Epithelial cell of esophagus (primary cell): ENCODE measurements around the gene COX7A2.

ENCODE experiments used
- DNase-seq: peaks from one replicate; pipeline ENCODE4 v3.0.0; 2010; ENCODE audit warnings: low read depth
- H3K4me3 ChIP-seq: 2 replicates; pipeline ENCODE4 v1.5.1; 2011; ENCODE audit warnings: mild to moderate bottlenecking, low read length, control low read depth
- TF ChIP-seq, protein P1 (sequence below): IDR thresholded peaks from 2 replicates; pipeline ENCODE4 v1.5.1; 2011; ENCODE audit warnings: low read depth, mild to moderate bottlenecking, low read length, control low read depth, inconsistent platforms; ENCODE audit not compliant: insufficient read depth; ENCODE audit errors: missing control alignments

COX7A2 gene

DNA sequence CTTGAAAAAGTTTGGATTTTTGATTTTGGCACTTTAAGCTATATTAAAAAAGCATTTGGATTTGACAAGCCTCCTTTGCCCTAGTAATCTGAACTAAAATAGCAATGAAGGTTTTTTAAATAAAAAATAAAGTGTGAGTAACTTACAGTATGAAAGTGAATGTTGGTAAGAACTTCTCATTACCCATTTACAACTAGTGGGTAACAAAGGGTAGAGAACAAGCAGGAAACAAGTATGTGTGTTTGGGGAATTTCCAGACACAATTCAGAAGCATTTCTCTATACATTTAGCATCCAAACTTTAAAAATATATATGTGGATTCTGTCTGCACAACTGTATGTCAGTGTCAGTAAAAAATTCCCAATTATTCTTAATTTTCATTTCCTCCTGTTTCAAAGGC lies 38.1 kb upstream of the COX7A2 start:
- peak overlapping the region; percentile 93 for H3K4me3 ChIP-seq
- TF ChIP-seq, protein P1, sequence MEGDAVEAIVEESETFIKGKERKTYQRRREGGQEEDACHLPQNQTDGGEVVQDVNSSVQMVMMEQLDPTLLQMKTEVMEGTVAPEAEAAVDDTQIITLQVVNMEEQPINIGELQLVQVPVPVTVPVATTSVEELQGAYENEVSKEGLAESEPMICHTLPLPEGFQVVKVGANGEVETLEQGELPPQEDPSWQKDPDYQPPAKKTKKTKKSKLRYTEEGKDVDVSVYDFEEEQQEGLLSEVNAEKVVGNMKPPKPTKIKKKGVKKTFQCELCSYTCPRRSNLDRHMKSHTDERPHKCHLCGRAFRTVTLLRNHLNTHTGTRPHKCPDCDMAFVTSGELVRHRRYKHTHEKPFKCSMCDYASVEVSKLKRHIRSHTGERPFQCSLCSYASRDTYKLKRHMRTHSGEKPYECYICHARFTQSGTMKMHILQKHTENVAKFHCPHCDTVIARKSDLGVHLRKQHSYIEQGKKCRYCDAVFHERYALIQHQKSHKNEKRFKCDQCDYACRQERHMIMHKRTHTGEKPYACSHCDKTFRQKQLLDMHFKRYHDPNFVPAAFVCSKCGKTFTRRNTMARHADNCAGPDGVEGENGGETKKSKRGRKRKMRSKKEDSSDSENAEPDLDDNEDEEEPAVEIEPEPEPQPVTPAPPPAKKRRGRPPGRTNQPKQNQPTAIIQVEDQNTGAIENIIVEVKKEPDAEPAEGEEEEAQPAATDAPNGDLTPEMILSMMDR: no peak
- DNase-seq: no peak

DNA sequence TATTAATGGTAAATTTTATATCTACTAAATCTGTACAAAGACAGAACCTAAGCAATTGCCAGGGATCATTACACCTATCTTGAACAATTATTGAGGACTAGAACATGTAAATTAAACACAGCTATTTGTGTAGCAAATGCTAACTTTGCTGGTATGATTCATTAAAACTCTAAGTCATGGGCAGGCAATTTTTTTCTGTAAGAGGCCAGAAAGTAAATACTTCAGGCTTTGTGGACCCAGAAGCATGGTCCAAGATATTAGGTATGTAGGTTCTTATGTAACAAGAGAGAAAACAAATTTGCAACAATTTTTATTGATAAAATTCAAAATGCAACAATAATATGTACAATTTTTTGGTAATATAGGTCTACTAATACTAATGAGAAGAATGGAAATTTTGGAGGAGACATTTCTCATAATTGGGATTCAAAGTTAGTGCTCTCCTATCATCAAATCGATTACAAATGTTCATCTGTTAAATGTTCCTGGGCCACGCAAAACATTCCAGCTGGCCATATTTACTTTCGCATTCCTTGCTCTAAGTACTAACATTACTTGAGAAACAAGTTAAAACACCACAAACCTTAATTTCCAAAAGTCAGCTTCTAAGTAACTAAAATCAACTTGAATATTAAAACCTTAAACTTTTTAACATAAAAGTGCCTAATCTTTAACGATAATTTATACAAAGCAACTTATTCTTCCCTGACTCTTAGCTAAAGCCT lies 36.7 kb upstream of the COX7A2 start:
- DNase-seq: no peak
- peak overlapping the region; percentile 7 for H3K4me3 ChIP-seq

DNA sequence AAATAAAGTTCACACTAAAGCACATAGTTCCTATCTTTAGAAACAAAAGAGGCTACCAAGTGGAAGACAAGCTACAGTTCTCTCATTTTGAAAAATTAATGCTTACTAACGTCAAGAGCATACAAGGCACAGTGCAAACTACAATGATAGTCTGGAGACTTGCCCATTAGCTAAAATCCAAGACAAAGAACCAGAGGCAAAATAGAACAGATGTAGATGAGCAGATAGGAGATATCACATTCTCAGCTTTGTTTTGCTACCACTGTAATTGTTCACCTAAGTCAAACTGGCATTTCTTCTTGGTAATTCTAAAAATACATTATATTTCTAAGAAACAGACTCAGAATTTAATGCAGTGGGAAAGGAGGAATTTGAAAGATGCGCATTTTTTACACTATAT lies 35.8 kb upstream of the COX7A2 start:
- TF ChIP-seq, protein P1: no peak
- H3K4me3 ChIP-seq: no peak overlapping the region
- no peak for DNase-seq

More for the DNA sequence above, 36.7 kb upstream of the COX7A2 start:
- TF ChIP-seq, protein P1: no peak

DNA sequence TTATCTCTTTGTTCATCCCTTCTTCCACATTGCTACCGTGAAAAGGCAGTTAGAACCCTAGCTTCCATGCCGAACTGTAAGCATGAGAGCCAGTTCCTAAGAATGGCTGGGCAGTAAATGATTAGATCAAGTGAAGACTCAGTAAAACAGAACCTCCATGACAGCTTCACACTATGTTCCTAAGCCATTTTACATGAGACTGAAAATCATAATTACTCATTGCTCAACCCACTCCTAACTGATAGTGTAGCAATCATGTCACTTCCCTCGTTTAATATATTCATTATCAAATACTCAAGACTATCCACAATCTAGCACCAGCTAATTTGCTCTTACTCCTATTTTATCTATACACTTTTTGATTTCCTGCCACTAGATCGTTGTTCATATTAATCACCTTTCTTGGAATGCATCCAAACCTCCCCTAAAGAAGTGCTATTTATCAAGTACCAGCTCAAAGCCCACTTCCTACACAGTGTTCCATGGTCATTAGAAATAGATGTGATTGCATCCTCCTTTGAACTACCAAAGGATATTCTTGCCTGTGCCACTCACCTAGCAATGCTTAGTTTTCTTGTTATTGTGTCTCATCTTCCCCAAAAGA lies 35.0 kb upstream of the COX7A2 start:
- H3K4me3 ChIP-seq: no peak overlapping the region

DNA sequence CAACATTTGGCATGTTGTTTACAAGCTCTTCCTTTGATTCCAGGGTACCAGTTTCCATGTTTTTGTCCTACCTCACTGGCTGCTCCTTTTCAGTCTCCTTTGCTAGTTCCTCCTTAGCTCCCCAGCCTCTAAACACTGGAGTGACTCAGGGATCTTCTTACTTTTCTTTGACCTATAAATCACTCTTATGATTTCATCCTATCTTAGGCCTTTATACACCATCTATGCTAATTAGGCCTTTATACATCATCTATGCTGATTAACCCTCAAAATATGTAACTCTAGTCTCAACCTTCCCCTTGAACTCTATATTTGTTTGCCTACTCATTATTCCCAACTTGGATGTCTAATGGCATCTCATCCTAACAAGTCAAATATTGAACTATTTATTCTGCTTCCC lies 31.5 kb upstream of the COX7A2 start:
- DNase-seq: peak; percentile 87
- no peak overlapping the region for H3K4me3 ChIP-seq
- TF ChIP-seq, protein P1: no peak

More for the DNA sequence above, 35.0 kb upstream of the COX7A2 start:
- TF ChIP-seq, protein P1: no peak
- peak; percentile 37 for DNase-seq

DNA sequence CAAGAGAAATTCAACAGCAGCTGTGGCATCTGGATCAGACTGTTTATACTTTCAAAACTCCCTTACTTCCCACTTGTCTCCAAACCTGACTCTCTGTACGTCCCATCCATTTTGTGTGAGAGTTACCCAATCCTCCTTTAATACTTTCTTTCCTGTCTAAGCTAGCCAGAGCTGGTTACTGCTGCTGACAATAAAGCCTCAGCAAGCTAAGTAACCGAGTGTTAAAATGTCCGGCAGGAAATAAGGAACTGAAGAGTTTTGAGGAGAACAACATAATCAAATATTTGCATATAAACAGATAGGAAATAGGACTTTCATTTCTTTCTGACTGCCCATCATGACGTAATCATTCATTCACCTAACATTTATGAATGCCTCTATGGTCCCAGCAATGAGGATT lies 29.4 kb upstream of the COX7A2 start:
- H3K4me3 ChIP-seq: no peak overlapping the region
- DNase-seq: no peak
- TF ChIP-seq, protein P1: no peak

DNA sequence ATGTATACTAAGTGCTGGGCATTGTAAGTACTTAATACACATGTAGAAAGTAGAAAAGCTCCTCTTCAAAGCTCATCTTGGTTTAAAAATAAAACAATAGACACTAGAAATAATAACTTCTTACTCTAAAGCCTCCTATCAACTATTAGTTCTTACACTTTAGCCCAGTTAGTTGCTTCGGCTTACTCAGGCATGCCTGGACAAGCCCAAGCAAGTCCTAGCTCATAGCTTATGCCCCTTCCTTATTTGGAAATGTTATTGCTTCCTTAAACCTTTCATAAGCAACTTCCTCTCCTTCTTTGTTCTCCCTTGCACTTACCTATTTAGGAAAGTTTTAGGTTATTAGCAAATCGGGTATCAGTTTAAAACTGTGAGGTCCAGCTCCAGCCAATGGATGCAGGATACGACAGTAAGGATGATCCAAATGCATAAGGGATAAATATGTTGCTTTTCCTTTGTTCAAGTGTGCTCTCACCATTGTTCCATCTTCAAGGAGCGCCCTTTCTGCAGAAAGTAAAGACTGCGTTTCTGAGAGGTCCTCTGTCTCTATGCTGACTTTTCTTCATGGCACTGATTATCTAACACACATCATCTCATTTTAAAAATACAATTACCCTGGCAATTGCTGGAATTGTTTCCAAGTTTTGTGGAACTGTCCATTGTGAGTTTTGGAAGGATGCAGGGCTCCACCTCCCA lies 28.7 kb upstream of the COX7A2 start:
- TF ChIP-seq, protein P1: no peak
- peak; percentile 87 for DNase-seq
- no peak overlapping the region for H3K4me3 ChIP-seq
